ENCODE data around the gene PTTG1IP2.

The PTTG1IP2 gene

GRCh38 chr7:90469554-90469953 lies at the start of gene PTTG1IP2:
Gene PTTG1IP2, plus strand, starts transcription at chr7:90469639. Its CDS starts 148 bp downstream, at chr7:90469787.
- H3K27ac ChIP-seq: no peak within 1 kb of the TSS
- TF ChIP-seq, protein P1, sequence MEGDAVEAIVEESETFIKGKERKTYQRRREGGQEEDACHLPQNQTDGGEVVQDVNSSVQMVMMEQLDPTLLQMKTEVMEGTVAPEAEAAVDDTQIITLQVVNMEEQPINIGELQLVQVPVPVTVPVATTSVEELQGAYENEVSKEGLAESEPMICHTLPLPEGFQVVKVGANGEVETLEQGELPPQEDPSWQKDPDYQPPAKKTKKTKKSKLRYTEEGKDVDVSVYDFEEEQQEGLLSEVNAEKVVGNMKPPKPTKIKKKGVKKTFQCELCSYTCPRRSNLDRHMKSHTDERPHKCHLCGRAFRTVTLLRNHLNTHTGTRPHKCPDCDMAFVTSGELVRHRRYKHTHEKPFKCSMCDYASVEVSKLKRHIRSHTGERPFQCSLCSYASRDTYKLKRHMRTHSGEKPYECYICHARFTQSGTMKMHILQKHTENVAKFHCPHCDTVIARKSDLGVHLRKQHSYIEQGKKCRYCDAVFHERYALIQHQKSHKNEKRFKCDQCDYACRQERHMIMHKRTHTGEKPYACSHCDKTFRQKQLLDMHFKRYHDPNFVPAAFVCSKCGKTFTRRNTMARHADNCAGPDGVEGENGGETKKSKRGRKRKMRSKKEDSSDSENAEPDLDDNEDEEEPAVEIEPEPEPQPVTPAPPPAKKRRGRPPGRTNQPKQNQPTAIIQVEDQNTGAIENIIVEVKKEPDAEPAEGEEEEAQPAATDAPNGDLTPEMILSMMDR (IDR thresholded peaks at IDR 0.05): no peak
- TF ChIP-seq ZFX (IDR thresholded peaks at IDR 0.05; ENCODE audit: borderline replicate concordance): no peak

DNA sequence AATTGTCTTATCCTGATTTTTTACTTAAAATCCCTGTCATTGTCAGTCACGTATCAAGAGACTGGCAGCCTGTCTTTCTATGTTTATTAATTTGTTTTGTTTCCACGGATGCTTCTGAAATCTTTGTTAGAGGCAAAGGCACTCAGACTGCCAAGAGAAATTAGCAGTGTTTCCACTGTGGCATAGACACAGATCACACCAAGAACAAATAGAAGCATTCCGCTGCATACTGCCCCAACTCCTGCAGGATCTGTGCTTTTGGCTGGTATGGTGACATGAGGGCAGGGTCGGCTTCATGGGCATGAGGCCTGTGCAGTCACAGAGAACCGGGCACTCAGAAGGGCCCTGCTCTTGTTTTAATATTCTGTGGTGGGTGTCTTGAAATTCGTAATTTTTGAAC lies 47.8 kb upstream of the PTTG1IP2 start:
- H3K27ac ChIP-seq: no peak overlapping the region
- TF ChIP-seq, protein P1 (IDR thresholded peaks at IDR 0.05): no peak
- TF ChIP-seq ZFX (IDR thresholded peaks at IDR 0.05; ENCODE audit: borderline replicate concordance): no peak

DNA sequence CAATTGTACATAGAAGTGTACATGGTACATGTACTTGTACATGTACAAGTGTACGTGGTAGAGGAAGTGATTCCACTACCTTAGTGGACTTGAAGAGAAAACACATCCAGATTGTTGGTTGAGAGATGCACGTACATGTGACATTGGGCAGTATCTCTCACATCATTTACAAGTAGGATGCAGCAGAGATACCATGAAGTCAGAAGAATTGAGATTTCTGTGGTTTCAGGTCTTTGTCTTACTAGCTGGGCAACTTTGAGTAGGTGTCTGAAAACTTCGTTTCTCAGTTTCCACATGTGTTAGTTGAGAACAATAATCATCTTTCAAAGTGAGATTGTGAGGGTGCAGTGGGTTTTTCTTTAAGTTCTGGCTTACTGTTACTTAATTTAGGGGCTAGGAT lies 44.7 kb upstream of the PTTG1IP2 start:
- TF ChIP-seq ZFX (IDR thresholded peaks at IDR 0.05; ENCODE audit: borderline replicate concordance): no peak
- TF ChIP-seq, protein P1 (IDR thresholded peaks at IDR 0.05): no peak
- H3K27ac ChIP-seq: no peak overlapping the region

GRCh38 chr7:90425376-90425775 lies 44.1 kb upstream of the PTTG1IP2 start:
- no peak overlapping the region for H3K27ac ChIP-seq
- TF ChIP-seq, protein P1 (IDR thresholded peaks at IDR 0.05): no peak
- no peak for TF ChIP-seq ZFX (IDR thresholded peaks at IDR 0.05; ENCODE audit: borderline replicate concordance)

GRCh38 chr7:90430614-90431460 lies 38.6 kb upstream of the PTTG1IP2 start:
- H3K27ac ChIP-seq: no peak overlapping the region
- TF ChIP-seq, protein P1 (IDR thresholded peaks at IDR 0.05): no peak
- TF ChIP-seq ZFX (IDR thresholded peaks at IDR 0.05; ENCODE audit: borderline replicate concordance): no peak

DNA sequence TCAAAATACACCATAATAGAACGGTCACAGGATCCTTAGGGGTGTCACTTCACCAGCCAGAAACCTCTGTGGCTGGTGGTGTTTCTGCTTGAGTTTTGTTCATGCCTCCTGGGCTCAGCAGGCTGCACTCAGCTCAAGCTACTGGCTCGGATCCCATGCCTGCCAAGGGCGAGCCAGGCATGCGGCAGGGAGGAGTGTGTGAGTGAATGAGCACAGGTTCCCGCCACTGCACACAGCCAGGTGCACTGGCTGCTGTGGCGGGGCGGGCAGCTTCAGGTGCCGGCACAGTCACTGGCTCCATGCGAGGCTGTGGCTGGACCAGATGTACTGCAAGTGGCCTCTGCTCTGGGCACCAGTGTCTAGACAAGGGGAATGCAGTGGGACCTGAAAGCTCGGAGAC lies 36.7 kb upstream of the PTTG1IP2 start:
- no peak for TF ChIP-seq ZFX (IDR thresholded peaks at IDR 0.05; ENCODE audit: borderline replicate concordance)
- TF ChIP-seq, protein P1 (IDR thresholded peaks at IDR 0.05): no peak

DNA sequence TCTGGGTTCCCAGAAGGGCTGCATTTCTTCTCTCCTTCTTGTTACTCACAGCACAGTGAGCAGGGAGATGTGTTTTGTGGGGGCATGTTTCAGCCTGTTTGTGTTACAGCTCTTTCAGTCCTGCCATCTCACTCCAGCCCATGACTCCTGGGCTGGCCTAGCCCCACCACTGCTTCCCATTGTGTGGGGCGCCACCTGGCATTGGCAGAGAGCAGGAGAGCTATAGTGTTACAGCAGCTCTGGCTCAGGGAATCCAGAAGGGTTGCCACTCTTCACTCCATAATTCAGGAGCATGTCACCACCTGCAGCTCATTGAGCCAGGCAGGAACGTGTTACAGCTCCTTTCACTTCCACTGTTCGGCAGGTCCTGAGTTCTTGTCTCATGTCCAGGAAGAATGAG lies 36.2 kb upstream of the PTTG1IP2 start:
- no peak for TF ChIP-seq ZFX (IDR thresholded peaks at IDR 0.05; ENCODE audit: borderline replicate concordance)
- H3K27ac ChIP-seq: no peak overlapping the region

More for the DNA sequence above, 36.7 kb upstream of the PTTG1IP2 start:
- no peak overlapping the region for H3K27ac ChIP-seq
